SU-DHL-6 (cell line): ENCODE data around the gene MRPL55.
A peak's percentile ranks its signal among the peaks of the same experiment; 100 is the strongest.

Source experiments
- H2AFZ ChIP-seq: fragments of 200-600 bp; sonication (generic); 2 replicates; pipeline ENCODE4 v1.6.1; 2014; ENCODE audit warnings: low read depth, mild to moderate bottlenecking, moderate library complexity, mixed read lengths, antibody characterized with exemption, low read length; ENCODE audit not compliant: severe bottlenecking
- H3F3A ChIP-seq: fragments of 200-600 bp; shearing (Covaris generic); 2 replicates; pipeline ENCODE4 v1.6.0; 2016; ENCODE audit warnings: antibody characterized with exemption, mild to moderate bottlenecking; ENCODE audit not compliant: insufficient read depth
- H3K27ac ChIP-seq: fragments of 200-600 bp; sonication (generic); 2 replicates; pipeline ENCODE4 v1.5.1; 2016; ENCODE audit warnings: low read depth, mild to moderate bottlenecking, low read length, moderate library complexity, mixed read lengths
- H3K27me3 ChIP-seq: fragments of 200-600 bp; sonication (generic), shearing (Covaris generic); 2 replicates; pipeline ENCODE4 v1.6.0; 2014; ENCODE audit warnings: mild to moderate bottlenecking, low read length
- H3K36me3 ChIP-seq: fragments of 200-600 bp; sonication (generic); 2 replicates; pipeline ENCODE4 v1.6.1; 2014; ENCODE audit warnings: mild to moderate bottlenecking, low read length, mixed read lengths
- H3K4me2 ChIP-seq: fragments of 300-600, 200-600 bp; shearing (Covaris generic), sonication (generic); 2 replicates; pipeline ENCODE4 v1.6.0; 2014; ENCODE audit warnings: low read length, low read depth, mild to moderate bottlenecking; ENCODE audit not compliant: poor library complexity, severe bottlenecking
- H3K4me3 ChIP-seq: fragments of 200-600 bp; sonication (generic); 2 replicates; pipeline ENCODE4 v1.5.1; 2014; ENCODE audit warnings: antibody characterized with exemption, low read length, mild to moderate bottlenecking, mixed read lengths; ENCODE audit not compliant: insufficient read depth, poor library complexity, severe bottlenecking
- H3K79me2 ChIP-seq: fragments of 200-600 bp; sonication (generic); 2 replicates; pipeline ENCODE4 v1.6.1; 2014; ENCODE audit warnings: mild to moderate bottlenecking, low read length, moderate library complexity; ENCODE audit not compliant: insufficient read depth
- H3K9ac ChIP-seq: fragments of 200-600 bp; sonication (generic); 2 replicates; pipeline ENCODE4 v1.7.0; 2014; ENCODE audit warnings: mild to moderate bottlenecking, low read length
- H3K9me2 ChIP-seq: fragments of 200-600 bp; sonication (generic); replicated peaks from 2 replicates; pipeline ENCODE4 v1.6.1; 2014; ENCODE audit warnings: low read length; ENCODE audit not compliant: insufficient read depth
- H3K9me3 ChIP-seq: fragments of 200-600 bp; sonication (generic); 2 replicates; pipeline ENCODE4 v1.6.1; 2014; ENCODE audit warnings: low read length, mixed read lengths; ENCODE audit not compliant: insufficient read depth
- H4K20me1 ChIP-seq: fragments of 200-600 bp; sonication (generic); 2 replicates; pipeline ENCODE4 v1.6.1; 2014; ENCODE audit warnings: low read depth, mild to moderate bottlenecking, antibody characterized with exemption, low read length, moderate library complexity, mixed read lengths
- CTCF ChIP-seq: fragments of 200-600 bp; sonication (generic); IDR thresholded peaks from one replicate; pipeline ENCODE4 v1.5.1; 2017; ENCODE audit warnings: antibody characterized with exemption, mild to moderate bottlenecking, low read length, moderate library complexity; ENCODE audit not compliant: insufficient read depth, poor library complexity, severe bottlenecking
- EZH2phosphoT487 ChIP-seq: fragments of 200-600 bp; sonication (generic), shearing (Covaris generic); conservative IDR thresholded peaks from 2 replicates; pipeline ENCODE4 v1.6.1; 2018; ENCODE audit warnings: mild to moderate bottlenecking, antibody characterized with exemption, low read length, moderate library complexity, mixed read lengths

The MRPL55 gene

GRCh38 chr1:228108742-228109072 is 392 bp downstream of the MRPL55 start:
- Histone ChIP-seq H3K27me3 (no peaks in the 10 kb centered on the region), H3K79me2 (peaks cover 13% of the 10 kb centered on the region; the same call in 1 of the 2 replicates), H3K4me2 (peak overlapping the region; percentile 72), H4K20me1 (no peaks in the 10 kb centered on the region), H3F3A (peaks cover 7% of the 10 kb centered on the region; the same call in 1 of the 2 replicates), H3K36me3 (no peaks in the 10 kb centered on the region), H3K9me2 (no peaks in the 10 kb centered on the region), H3K4me3 (peak overlapping the region; percentile 81), H3K27ac (no peak overlapping the region), H2AFZ (peak overlapping the region; percentile 38), H3K9me3 (no peaks in the 10 kb centered on the region), H3K9ac (peak overlapping the region; percentile 88)
- TF ChIP-seq EZH2phosphoT487: no peak
- no peak for TF ChIP-seq CTCF

- Histone ChIP-seq H2AFZ (no peak overlapping the region), H3K9me3 (no peaks in the 10 kb centered on the region), H3K27ac (no peak overlapping the region), H3K9ac (peak overlapping the region; percentile 88), H3F3A (peaks cover 7% of the 10 kb centered on the region; the same call in 1 of the 2 replicates), H3K9me2 (no peaks in the 10 kb centered on the region), H3K36me3 (no peaks in the 10 kb centered on the region), H3K4me2 (peak overlapping the region; percentile 72), H3K4me3 (peak overlapping the region; percentile 81), H3K27me3 (no peaks in the 10 kb centered on the region), H3K79me2 (peaks cover 13% of the 10 kb centered on the region; the same call in 1 of the 2 replicates), H4K20me1 (no peaks in the 10 kb centered on the region)
- TF ChIP-seq EZH2phosphoT487 (no peak), CTCF (no peak)
These were observed 926 bp downstream of the MRPL55 start for GRCh38 chr1:228108055-228108690.

- Histone ChIP-seq H3K36me3 (no peaks in the 10 kb centered on the region), H3K27me3 (no peaks in the 10 kb centered on the region), H3K9me2 (no peaks in the 10 kb centered on the region), H3K4me3 (no peak overlapping the region), H2AFZ (no peak overlapping the region), H3F3A (peaks cover 7% of the 10 kb centered on the region; the same call in 1 of the 2 replicates), H3K79me2 (peaks cover 13% of the 10 kb centered on the region; the same call in 1 of the 2 replicates), H4K20me1 (no peaks in the 10 kb centered on the region), H3K9me3 (no peaks in the 10 kb centered on the region), H3K4me2 (peak overlapping the region; percentile 72), H3K9ac (no peak overlapping the region), H3K27ac (no peak overlapping the region)
- TF ChIP-seq EZH2phosphoT487: no peak
- TF ChIP-seq CTCF: no peak
These were observed 1.5 kb downstream of the MRPL55 start for GRCh38 chr1:228107636-228108035.
